ENCODE results near the gene RBFOX2. TPM values are rescaled to one million over a fixed set of nuclear protein-coding genes. Genes with fewer than 3 reads are reported as not detected.
A peak's percentile ranks its signal among the peaks of the same experiment; 100 is the strongest.
"Not testable (repeated sequence)": the region's sequence is repeated elsewhere in the genome, so short reads cannot be mapped to it uniquely, and the experiment has no call there.

RBFOX2 gene
- total RNA-seq, 1 donor from 2014 or later, result 58.1 TPM

GRCh38 chr22:35996596-35996995 is 32.0 kb downstream of the RBFOX2 start:
- Histone ChIP-seq H3K4me1 (peaks cover 4 to 14% of the 10 kb centered on the region in 2 donors), H3K4me3 (no peak overlapping the region), H3K27ac (peak overlapping the region; percentile 52 to 82), H3K9me3 (no peaks in the 10 kb centered on the region), H3K36me3 (no peaks in the 10 kb centered on the region), H3K27me3 (no peaks in the 10 kb centered on the region)
- DNase-seq (ENCODE audit: low spot score in 2 of 2), result no peak
- intact Hi-C loops (cut with DNase I), result no loop called here
- TF ChIP-seq CTCF (IDR thresholded peaks at IDR 0.05), result no peak

- peak overlapping the region; percentile 52 to 82 for H3K27ac ChIP-seq
- H3K27me3 ChIP-seq, result no peaks in the 10 kb centered on the region
- peak overlapping the region in 1 of 2 donors; percentile 35 for H3K4me3 ChIP-seq
- peaks cover 4 to 14% of the 10 kb centered on the region in 2 donors for H3K4me1 ChIP-seq
- intact Hi-C loops (cut with DNase I), result no loop called here
- no peaks in the 10 kb centered on the region for H3K9me3 ChIP-seq
- TF ChIP-seq CTCF (IDR thresholded peaks at IDR 0.05), result no peak
- peak; percentile 52 to 91 for DNase-seq (ENCODE audit: low spot score in 2 of 2)
- no peaks in the 10 kb centered on the region for H3K36me3 ChIP-seq
These were observed 32.9 kb downstream of the RBFOX2 start for GRCh38 chr22:35995772-35996171.

- H3K27ac ChIP-seq, result peak overlapping the region; percentile 52 to 82
These were observed 33.3 kb downstream of the RBFOX2 start for GRCh38 chr22:35995348-35995747.

GRCh38 chr22:35993727-35994126 is 34.9 kb downstream of the RBFOX2 start:
- peaks cover 4 to 14% of the 10 kb centered on the region in 2 donors for H3K4me1 ChIP-seq
- H3K9me3 ChIP-seq; H3K27me3 ChIP-seq; intact Hi-C loops (cut with DNase I); H3K27ac ChIP-seq; DNase-seq (ENCODE audit: low spot score in 2 of 2); H3K36me3 ChIP-seq; H3K4me3 ChIP-seq: not testable (repeated sequence)

More at GRCh38 chr22:35995348-35995747, 33.3 kb downstream of the RBFOX2 start:
- H3K4me1 ChIP-seq, result peaks cover 4 to 14% of the 10 kb centered on the region in 2 donors
- H3K36me3 ChIP-seq, result no peaks in the 10 kb centered on the region
- no peaks in the 10 kb centered on the region for H3K9me3 ChIP-seq
- DNase-seq (ENCODE audit: low spot score in 2 of 2), result no peak
- peak overlapping the region in 1 of 2 donors; percentile 35 for H3K4me3 ChIP-seq
- no peaks in the 10 kb centered on the region for H3K27me3 ChIP-seq
- intact Hi-C loops (cut with DNase I), result no loop called here
- TF ChIP-seq CTCF (IDR thresholded peaks at IDR 0.05), result no peak

- Histone ChIP-seq H3K4me1 (peaks cover 4 to 14% of the 10 kb centered on the region in 2 donors), H3K9me3 (no peaks in the 10 kb centered on the region), H3K27ac (no peak overlapping the region), H3K27me3 (no peaks in the 10 kb centered on the region), H3K36me3 (no peaks in the 10 kb centered on the region), H3K4me3 (no peak overlapping the region)
- intact Hi-C loops (cut with DNase I), result no loop called here
- TF ChIP-seq CTCF (IDR thresholded peaks at IDR 0.05), result no peak
- DNase-seq (ENCODE audit: low spot score in 2 of 2), result no peak
These were observed 35.4 kb downstream of the RBFOX2 start for GRCh38 chr22:35993048-35993714.

GRCh38 chr22:35991168-35991567 is 37.5 kb downstream of the RBFOX2 start:
- Histone ChIP-seq H3K27me3 (no peaks in the 10 kb centered on the region), H3K36me3 (no peaks in the 10 kb centered on the region), H3K4me3 (no peak overlapping the region), H3K27ac (no peak overlapping the region), H3K9me3 (no peaks in the 10 kb centered on the region), H3K4me1 (peaks cover 2 to 15% of the 10 kb centered on the region in 2 donors)
- DNase-seq (ENCODE audit: low spot score in 2 of 2), result no peak
- intact Hi-C loops (cut with DNase I), result no loop called here
- TF ChIP-seq CTCF (IDR thresholded peaks at IDR 0.05), result no peak

Data from ascending aorta (tissue), 2 donors.